ENCODE data around the gene MESP1.
"Not testable (repeated sequence)": the region's sequence is repeated elsewhere in the genome, so short reads cannot be mapped to it uniquely, and the experiment has no call there.

Gene MESP1

GRCh38 chr15:89788585-89788984 lies 37.5 kb upstream of the MESP1 start:
- not testable (repeated sequence) for H3K9me3 ChIP-seq (ENCODE audit: control insufficient read depth, low read length); H3K4me1 ChIP-seq (ENCODE audit: control insufficient read depth, insufficient read depth, low read length, poor library complexity, severe bottlenecking); H3K27ac ChIP-seq (ENCODE audit: low read depth, low read length, severe bottlenecking); H3K4me3 ChIP-seq (ENCODE audit: extremely low read depth, insufficient read depth, low read length, poor library complexity, severe bottlenecking); H3K36me3 ChIP-seq (ENCODE audit: control insufficient read depth, insufficient read depth, low read length)
- no CpG with 5 or more reads among the region's 4 CpGs for WGBS, 2 experiments (ENCODE audit: insufficient coverage in 2 of 2)

- peaks cover 14% of the 10 kb centered on the region for H3K4me1 ChIP-seq (ENCODE audit: control insufficient read depth, insufficient read depth, low read length, poor library complexity, severe bottlenecking)
- no peaks in the 10 kb centered on the region for H3K9me3 ChIP-seq (ENCODE audit: control insufficient read depth, low read length)
- WGBS, 2 experiments (ENCODE audit: insufficient coverage in 2 of 2): 80 to 100% methylated on average over 1 to 2 of the region's 3 CpGs
- H3K4me3 ChIP-seq (ENCODE audit: extremely low read depth, insufficient read depth, low read length, poor library complexity, severe bottlenecking): no peak overlapping the region
- H3K36me3 ChIP-seq (ENCODE audit: control insufficient read depth, insufficient read depth, low read length): no peaks in the 10 kb centered on the region
- H3K27ac ChIP-seq (ENCODE audit: low read depth, low read length, severe bottlenecking): no peak overlapping the region
These were observed 36.9 kb upstream of the MESP1 start for GRCh38 chr15:89787944-89788343.

- H3K4me3 ChIP-seq (ENCODE audit: extremely low read depth, insufficient read depth, low read length, poor library complexity, severe bottlenecking): no peak overlapping the region
- peaks cover 22% of the 10 kb centered on the region for H3K4me1 ChIP-seq (ENCODE audit: control insufficient read depth, insufficient read depth, low read length, poor library complexity, severe bottlenecking)
- no peaks in the 10 kb centered on the region for H3K9me3 ChIP-seq (ENCODE audit: control insufficient read depth, low read length)
- H3K27ac ChIP-seq (ENCODE audit: low read depth, low read length, severe bottlenecking): no peak overlapping the region
- H3K36me3 ChIP-seq (ENCODE audit: control insufficient read depth, insufficient read depth, low read length): no peaks in the 10 kb centered on the region
These were observed 34.7 kb upstream of the MESP1 start for GRCh38 chr15:89785774-89786140.

- WGBS, 2 experiments (ENCODE audit: insufficient coverage in 2 of 2): 90 to 92% methylated on average over 10 to 13 of the region's 13 CpGs
- Histone ChIP-seq H3K4me3 (ENCODE audit: extremely low read depth, insufficient read depth, low read length, poor library complexity, severe bottlenecking) (no peak overlapping the region), H3K4me1 (ENCODE audit: control insufficient read depth, insufficient read depth, low read length, poor library complexity, severe bottlenecking) (peaks cover 22% of the 10 kb centered on the region), H3K27ac (ENCODE audit: low read depth, low read length, severe bottlenecking) (no peak overlapping the region), H3K9me3 (ENCODE audit: control insufficient read depth, low read length) (no peaks in the 10 kb centered on the region), H3K36me3 (ENCODE audit: control insufficient read depth, insufficient read depth, low read length) (no peaks in the 10 kb centered on the region)
These were observed 34.2 kb upstream of the MESP1 start for GRCh38 chr15:89785064-89785773.

GRCh38 chr15:89784686-89784960 lies 33.6 kb upstream of the MESP1 start:
- 90 to 92% methylated on average over 3 to 7 of the region's 7 CpGs for WGBS, 2 experiments (ENCODE audit: insufficient coverage in 2 of 2)
- H3K27ac ChIP-seq (ENCODE audit: low read depth, low read length, severe bottlenecking): no peak overlapping the region
- H3K36me3 ChIP-seq (ENCODE audit: control insufficient read depth, insufficient read depth, low read length): no peaks in the 10 kb centered on the region
- no peak overlapping the region for H3K4me3 ChIP-seq (ENCODE audit: extremely low read depth, insufficient read depth, low read length, poor library complexity, severe bottlenecking)
- H3K4me1 ChIP-seq (ENCODE audit: control insufficient read depth, insufficient read depth, low read length, poor library complexity, severe bottlenecking): peaks cover 22% of the 10 kb centered on the region
- no peaks in the 10 kb centered on the region for H3K9me3 ChIP-seq (ENCODE audit: control insufficient read depth, low read length)

DNA sequence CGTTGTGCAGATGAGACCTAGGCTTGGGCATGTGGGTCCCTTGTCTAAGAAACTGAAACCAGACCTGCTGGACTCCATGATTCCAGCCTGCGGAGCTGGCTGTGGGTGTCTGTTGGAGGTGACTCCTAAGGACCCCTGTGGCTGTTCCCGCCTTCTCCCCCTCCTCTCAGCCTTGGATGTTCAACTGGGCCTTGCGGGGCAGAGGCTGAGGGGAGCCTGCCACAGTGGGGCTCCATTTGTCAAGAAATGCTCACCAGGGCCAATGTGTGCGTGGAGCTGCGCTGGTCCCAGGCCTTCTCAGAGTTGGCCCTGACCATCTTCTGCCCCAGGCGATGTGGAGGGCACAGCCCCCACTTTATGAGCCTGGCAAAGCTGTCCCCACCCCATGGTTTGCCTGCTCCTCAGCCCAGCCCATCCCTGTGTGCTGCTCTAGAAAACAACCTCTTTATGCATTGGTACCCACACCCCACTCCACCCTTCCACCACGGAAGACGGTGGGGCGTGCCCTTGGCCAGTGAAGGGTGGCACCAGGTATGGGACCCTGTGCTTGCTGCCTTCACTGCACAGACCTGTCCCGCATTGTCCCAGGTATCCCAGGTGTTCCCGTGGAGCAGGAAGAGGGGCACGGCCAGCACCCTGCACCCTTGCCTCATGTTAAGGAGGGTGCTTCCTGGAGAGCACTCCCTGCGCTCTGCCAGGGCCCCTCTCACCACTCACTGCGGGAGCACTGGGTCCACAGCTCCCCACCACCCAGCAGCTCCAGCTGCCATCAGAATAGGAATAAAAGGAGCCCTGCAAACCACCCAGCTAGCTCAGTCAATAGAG lies 33.0 kb upstream of the MESP1 start:
- H3K4me1 ChIP-seq (ENCODE audit: control insufficient read depth, insufficient read depth, low read length, poor library complexity, severe bottlenecking): peaks cover 22% of the 10 kb centered on the region
- WGBS, 2 experiments (ENCODE audit: insufficient coverage in 2 of 2): 88 to 89% methylated on average over 12 of the region's 15 CpGs
- no peak overlapping the region for H3K4me3 ChIP-seq (ENCODE audit: extremely low read depth, insufficient read depth, low read length, poor library complexity, severe bottlenecking)
- H3K27ac ChIP-seq (ENCODE audit: low read depth, low read length, severe bottlenecking): no peak overlapping the region
- H3K36me3 ChIP-seq (ENCODE audit: control insufficient read depth, insufficient read depth, low read length): no peaks in the 10 kb centered on the region
- H3K9me3 ChIP-seq (ENCODE audit: control insufficient read depth, low read length): no peaks in the 10 kb centered on the region

- Histone ChIP-seq H3K4me3 (ENCODE audit: extremely low read depth, insufficient read depth, low read length, poor library complexity, severe bottlenecking) (no peak overlapping the region), H3K36me3 (ENCODE audit: control insufficient read depth, insufficient read depth, low read length) (no peaks in the 10 kb centered on the region), H3K4me1 (ENCODE audit: control insufficient read depth, insufficient read depth, low read length, poor library complexity, severe bottlenecking) (peaks cover 22% of the 10 kb centered on the region), H3K27ac (ENCODE audit: low read depth, low read length, severe bottlenecking) (no peak overlapping the region), H3K9me3 (ENCODE audit: control insufficient read depth, low read length) (no peaks in the 10 kb centered on the region)
- WGBS, 2 experiments (ENCODE audit: insufficient coverage in 2 of 2): 50 to 53% methylated on average over 8 to 9 of the region's 14 CpGs
These were observed 32.2 kb upstream of the MESP1 start for GRCh38 chr15:89783111-89783860.

DNA sequence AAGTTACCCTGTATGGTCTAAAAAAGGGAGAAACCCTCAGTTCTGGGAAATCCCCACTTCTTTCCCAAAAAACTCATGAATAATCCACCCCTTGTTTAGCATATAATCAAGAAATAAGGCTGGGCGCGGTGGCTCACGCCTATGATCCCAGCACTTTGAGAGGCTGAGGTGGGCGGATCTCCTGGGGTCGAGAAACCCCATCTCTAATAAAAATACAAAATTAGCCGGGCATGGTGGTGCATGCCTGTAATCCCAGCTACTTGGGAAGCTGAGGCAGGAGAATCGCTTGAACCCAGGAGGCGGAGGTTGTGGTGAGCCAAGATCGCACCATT lies 31.5 kb upstream of the MESP1 start:
- not testable (repeated sequence) for H3K27ac ChIP-seq (ENCODE audit: low read depth, low read length, severe bottlenecking); H3K4me3 ChIP-seq (ENCODE audit: extremely low read depth, insufficient read depth, low read length, poor library complexity, severe bottlenecking); H3K36me3 ChIP-seq (ENCODE audit: control insufficient read depth, insufficient read depth, low read length); H3K9me3 ChIP-seq (ENCODE audit: control insufficient read depth, low read length)
- peaks cover 22% of the 10 kb centered on the region for H3K4me1 ChIP-seq (ENCODE audit: control insufficient read depth, insufficient read depth, low read length, poor library complexity, severe bottlenecking)
- WGBS, 2 experiments (ENCODE audit: insufficient coverage in 2 of 2): 100% methylated on average over 4 of the region's 9 CpGs; no CpG with 5 or more reads in 1 of the 2 experiments

DNA sequence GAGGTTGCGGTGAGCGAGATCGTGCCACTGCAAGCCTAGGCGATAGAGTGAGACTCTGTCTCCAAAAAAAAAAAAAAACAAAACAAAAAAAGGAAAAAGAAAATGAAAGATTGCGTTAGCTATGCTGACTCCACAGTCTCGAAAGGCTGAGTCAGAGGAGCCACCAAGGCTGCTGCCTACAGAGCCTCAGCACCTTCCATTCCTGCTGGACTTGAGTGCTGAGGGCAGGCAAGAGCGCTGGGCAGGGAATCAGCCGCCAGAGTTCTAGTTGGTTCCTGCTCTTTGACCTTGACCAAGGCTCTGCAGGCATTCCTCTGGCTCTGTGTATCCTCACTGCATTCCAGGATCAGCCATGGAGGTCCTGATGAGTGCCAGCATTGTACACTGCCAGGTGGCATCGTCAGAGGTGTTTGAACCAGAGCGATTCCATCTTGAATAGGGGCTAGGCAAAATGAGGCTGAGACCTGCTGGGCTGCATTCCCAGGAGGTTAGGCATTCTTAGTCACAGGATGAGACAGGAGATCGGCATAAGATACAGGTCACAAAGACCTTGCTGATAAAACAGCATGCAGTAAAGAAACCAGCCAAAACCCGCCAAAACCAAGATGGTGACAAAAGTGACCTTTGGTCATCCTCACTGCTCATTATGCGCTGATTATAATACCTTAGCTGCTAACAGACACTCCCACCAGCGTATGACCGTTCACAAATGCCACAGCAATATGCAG lies 31.0 kb upstream of the MESP1 start:
- Histone ChIP-seq H3K36me3 (ENCODE audit: control insufficient read depth, insufficient read depth, low read length) (no peaks in the 10 kb centered on the region), H3K27ac (ENCODE audit: low read depth, low read length, severe bottlenecking) (no peak overlapping the region), H3K4me1 (ENCODE audit: control insufficient read depth, insufficient read depth, low read length, poor library complexity, severe bottlenecking) (peaks cover 22% of the 10 kb centered on the region), H3K9me3 (ENCODE audit: control insufficient read depth, low read length) (no peaks in the 10 kb centered on the region), H3K4me3 (ENCODE audit: extremely low read depth, insufficient read depth, low read length, poor library complexity, severe bottlenecking) (no peak overlapping the region)
- 81 to 88% methylated on average over 13 to 14 of the region's 15 CpGs for WGBS, 2 experiments (ENCODE audit: insufficient coverage in 2 of 2)

- Histone ChIP-seq H3K4me1 (ENCODE audit: control insufficient read depth, insufficient read depth, low read length, poor library complexity, severe bottlenecking) (peaks cover 22% of the 10 kb centered on the region), H3K36me3 (ENCODE audit: control insufficient read depth, insufficient read depth, low read length) (no peaks in the 10 kb centered on the region), H3K9me3 (ENCODE audit: control insufficient read depth, low read length) (no peaks in the 10 kb centered on the region), H3K27ac (ENCODE audit: low read depth, low read length, severe bottlenecking) (no peak overlapping the region), H3K4me3 (ENCODE audit: extremely low read depth, insufficient read depth, low read length, poor library complexity, severe bottlenecking) (no peak overlapping the region)
- 90 to 92% methylated on average over 4 to 6 of the region's 6 CpGs for WGBS, 2 experiments (ENCODE audit: insufficient coverage in 2 of 2)
These were observed 30.0 kb upstream of the MESP1 start for GRCh38 chr15:89781055-89781454.

Measured in mesodermal cell (in vitro differentiated cells).